WTC11 (cell line): Measurements from ENCODE around the gene SKI. TPM values are rescaled to one million over a fixed set of nuclear protein-coding genes. Genes with fewer than 3 reads are reported as not detected.

ENCODE experiments used
- ATAC-seq: fragments of 200-7000 bp; cut with Tn5 transposase; 2 replicates; pipeline ENCODE4 v1.10.0; 2021; ENCODE audit warnings: mild to moderate bottlenecking, moderate library complexity
- CTCF ChIA-PET: fragments of 300-600 bp; sonication (Branson Sonifier 250); formaldehyde crosslinking; loops from one replicate; lab custom pipeline; 2021; ENCODE audit warnings: antibody characterized with exemption; lab: Charles Lee
- POLR2A ChIA-PET: fragments of 350-600 bp; sonication (Branson Sonifier 250); formaldehyde crosslinking; loops from one replicate; lab custom pipeline; 2021; ENCODE audit warnings: antibody characterized with exemption; lab: Charles Lee
- DNase-seq: peaks from one replicate; pipeline ENCODE4 v3.0.0; 2021; ENCODE audit warnings: low spot score
- H3K27ac Mint-ChIP-seq: 2 replicates; pipeline ENCODE4 v1.8.0; 2021; ENCODE audit warnings: mixed read lengths
- H3K27me3 Mint-ChIP-seq: 2 replicates; pipeline ENCODE4 v1.8.0; 2021; ENCODE audit warnings: low read depth, mild to moderate bottlenecking, moderate library complexity, mixed read lengths
- H3K36me3 Mint-ChIP-seq: 2 replicates; pipeline ENCODE4 v1.8.0; 2021; ENCODE audit warnings: mixed read lengths
- H3K4me1 Mint-ChIP-seq: 2 replicates; pipeline ENCODE4 v1.8.0; 2022; ENCODE audit warnings: mixed read lengths
- H3K4me3 Mint-ChIP-seq: 2 replicates; pipeline ENCODE4 v1.8.0; 2021; ENCODE audit warnings: mild to moderate bottlenecking, moderate library complexity, mixed read lengths
- H3K9me3 Mint-ChIP-seq: 2 replicates; pipeline ENCODE4 v1.8.0; 2021; ENCODE audit warnings: mixed read lengths
- ARID4B ChIP-seq: sonication (generic); formaldehyde crosslinking; IDR thresholded peaks from 2 replicates; pipeline ENCODE4 v1.8.0; 2023; ENCODE audit warnings: missing genetic modification reagents, mild to moderate bottlenecking, borderline replicate concordance
- CBFB ChIP-seq: sonication (generic); formaldehyde crosslinking; IDR thresholded peaks from 2 replicates; pipeline ENCODE4 v1.8.1; 2022; ENCODE audit warnings: mild to moderate bottlenecking, low read depth, missing genetic modification reagents
- ELF4 ChIP-seq: sonication (generic); formaldehyde crosslinking; IDR thresholded peaks from 2 replicates; pipeline ENCODE4 v1.8.1; 2022; ENCODE audit warnings: low read depth, mild to moderate bottlenecking, moderate library complexity, missing genetic modification reagents
- EMX1 ChIP-seq: fragments of 250-450 bp; sonication (Bioruptor Pico); IDR thresholded peaks from 2 replicates; pipeline ENCODE4 v1.8.0; 2021; ENCODE audit warnings: mild to moderate bottlenecking
- MYBL2 ChIP-seq: sonication (generic); formaldehyde crosslinking; IDR thresholded peaks from 2 replicates; pipeline ENCODE4 v1.8.1; 2023; ENCODE audit warnings: mild to moderate bottlenecking, moderate library complexity, missing genetic modification reagents
- PRRX2 ChIP-seq: fragments of 250-450 bp; sonication (Bioruptor Pico); IDR thresholded peaks from 2 replicates; pipeline ENCODE4 v1.8.0; 2021; ENCODE audit warnings: mild to moderate bottlenecking
- RELA ChIP-seq: sonication (generic); formaldehyde crosslinking; IDR thresholded peaks from 2 replicates; pipeline ENCODE4 v1.8.1; 2022; ENCODE audit warnings: missing genetic modification reagents, mild to moderate bottlenecking, borderline replicate concordance
- USF2 ChIP-seq: sonication (generic); formaldehyde crosslinking; IDR thresholded peaks from 2 replicates; pipeline ENCODE4 v1.8.1; 2023; ENCODE audit warnings: mild to moderate bottlenecking, missing genetic modification reagents, moderate library complexity
- ZMAT4 ChIP-seq: fragments of 250-450 bp; sonication (Bioruptor Pico); IDR thresholded peaks from 2 replicates; pipeline ENCODE4 v1.9.0; 2021; ENCODE audit warnings: mild to moderate bottlenecking
- ZNF219 ChIP-seq: sonication (generic); formaldehyde crosslinking; IDR thresholded peaks from 2 replicates; pipeline ENCODE4 v1.8.0; 2023; ENCODE audit warnings: missing genetic modification reagents, mild to moderate bottlenecking, borderline replicate concordance
- ZNF317 ChIP-seq: sonication (generic); formaldehyde crosslinking; IDR thresholded peaks from 2 replicates; pipeline ENCODE4 v1.8.1; 2023; ENCODE audit warnings: low read depth, mild to moderate bottlenecking, moderate library complexity, missing genetic modification reagents, borderline replicate concordance
- total RNA-seq: library from RNA; stranded (reverse); gene quantifications from 3 replicates; pipeline ENCODE4 v1.2.3, GENCODE V29; 2021
- TF ChIP-seq, protein P1 (sequence below): sonication (generic); formaldehyde crosslinking; IDR thresholded peaks from 2 replicates; pipeline ENCODE4 v1.8.0; 2023; ENCODE audit warnings: mild to moderate bottlenecking, missing genetic modification reagents
- TF ChIP-seq, protein P2 (sequence below): sonication (generic); formaldehyde crosslinking; conservative IDR thresholded peaks from 2 replicates; pipeline ENCODE4 v1.8.1; 2022; ENCODE audit warnings: mild to moderate bottlenecking, missing genetic modification reagents
- TF ChIP-seq, protein P3 (sequence below): sonication (generic); formaldehyde crosslinking; IDR thresholded peaks from 2 replicates; pipeline ENCODE4 v1.8.1; 2023; ENCODE audit warnings: mild to moderate bottlenecking, missing genetic modification reagents, moderate library complexity
- TF ChIP-seq, protein P4 (sequence below): sonication (generic); formaldehyde crosslinking; IDR thresholded peaks from 2 replicates; pipeline ENCODE4 v1.8.1; 2023; ENCODE audit warnings: mild to moderate bottlenecking, missing genetic modification reagents
- TF ChIP-seq, protein P5 (sequence below): fragments of 200-600 bp; IDR thresholded peaks from 2 replicates; pipeline ENCODE4 v1.8.0; 2022; ENCODE audit warnings: antibody characterized with exemption
- TF ChIP-seq, protein P6 (sequence below): sonication (generic); formaldehyde crosslinking; IDR thresholded peaks from 2 replicates; pipeline ENCODE4 v1.8.0; 2023; ENCODE audit warnings: missing genetic modification reagents

Gene SKI
- total RNA-seq, 1 experiment from 2014 or later, result 88.6 TPM

DNA sequence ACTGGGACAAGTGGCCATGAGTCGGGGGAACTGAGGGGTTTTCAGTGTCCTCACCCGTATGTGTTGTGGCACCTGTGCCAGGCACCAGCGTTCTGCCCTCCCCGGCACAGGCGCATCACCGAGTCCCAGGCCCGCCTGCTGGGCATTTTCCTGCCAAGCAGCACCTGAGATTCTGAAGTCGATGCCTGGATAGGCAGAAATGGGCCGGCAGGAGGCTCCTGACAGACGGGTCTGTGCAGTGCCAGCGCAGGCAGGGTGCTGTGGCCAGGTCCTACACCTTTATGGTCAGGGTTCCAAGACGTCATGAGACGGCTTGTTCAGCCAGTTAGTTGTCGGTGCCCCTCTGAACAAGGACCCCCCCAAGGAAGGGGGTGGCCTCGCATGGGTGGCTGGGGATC is 44.2 kb upstream of the SKI start:
- TF ChIP-seq, protein P1, sequence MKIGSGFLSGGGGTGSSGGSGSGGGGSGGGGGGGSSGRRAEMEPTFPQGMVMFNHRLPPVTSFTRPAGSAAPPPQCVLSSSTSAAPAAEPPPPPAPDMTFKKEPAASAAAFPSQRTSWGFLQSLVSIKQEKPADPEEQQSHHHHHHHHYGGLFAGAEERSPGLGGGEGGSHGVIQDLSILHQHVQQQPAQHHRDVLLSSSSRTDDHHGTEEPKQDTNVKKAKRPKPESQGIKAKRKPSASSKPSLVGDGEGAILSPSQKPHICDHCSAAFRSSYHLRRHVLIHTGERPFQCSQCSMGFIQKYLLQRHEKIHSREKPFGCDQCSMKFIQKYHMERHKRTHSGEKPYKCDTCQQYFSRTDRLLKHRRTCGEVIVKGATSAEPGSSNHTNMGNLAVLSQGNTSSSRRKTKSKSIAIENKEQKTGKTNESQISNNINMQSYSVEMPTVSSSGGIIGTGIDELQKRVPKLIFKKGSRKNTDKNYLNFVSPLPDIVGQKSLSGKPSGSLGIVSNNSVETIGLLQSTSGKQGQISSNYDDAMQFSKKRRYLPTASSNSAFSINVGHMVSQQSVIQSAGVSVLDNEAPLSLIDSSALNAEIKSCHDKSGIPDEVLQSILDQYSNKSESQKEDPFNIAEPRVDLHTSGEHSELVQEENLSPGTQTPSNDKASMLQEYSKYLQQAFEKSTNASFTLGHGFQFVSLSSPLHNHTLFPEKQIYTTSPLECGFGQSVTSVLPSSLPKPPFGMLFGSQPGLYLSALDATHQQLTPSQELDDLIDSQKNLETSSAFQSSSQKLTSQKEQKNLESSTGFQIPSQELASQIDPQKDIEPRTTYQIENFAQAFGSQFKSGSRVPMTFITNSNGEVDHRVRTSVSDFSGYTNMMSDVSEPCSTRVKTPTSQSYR, result no peak
- TF ChIP-seq EMX1 (CRISPR knock-in tag), result no peak
- TF ChIP-seq ZMAT4, result no peak
- TF ChIP-seq CBFB (CRISPR knock-in tag), result no peak
- TF ChIP-seq, protein P2, sequence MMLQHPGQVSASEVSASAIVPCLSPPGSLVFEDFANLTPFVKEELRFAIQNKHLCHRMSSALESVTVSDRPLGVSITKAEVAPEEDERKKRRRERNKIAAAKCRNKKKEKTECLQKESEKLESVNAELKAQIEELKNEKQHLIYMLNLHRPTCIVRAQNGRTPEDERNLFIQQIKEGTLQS (CRISPR knock-in tag), result no peak
- H3K9me3 Mint-ChIP-seq, result no peaks in the 10 kb centered on the region
- POLR2A ChIA-PET, result no interaction called here
- no peak for DNase-seq
- no peaks in the 10 kb centered on the region for H3K4me1 Mint-ChIP-seq
- H3K36me3 Mint-ChIP-seq, result peaks cover 18% of the 10 kb centered on the region
- H3K27ac Mint-ChIP-seq, result no peak overlapping the region
- CTCF ChIA-PET, result interaction anchor here (0.9 to 4.0 kb wide), 2 partner anchors 9 to 128 kb away, joined by 3 to 23 read pairs; no protein-coding TSS in a partner anchor
- H3K27me3 Mint-ChIP-seq, result no peaks in the 10 kb centered on the region
- no peak overlapping the region for H3K4me3 Mint-ChIP-seq
- ATAC-seq, result no peak

DNA sequence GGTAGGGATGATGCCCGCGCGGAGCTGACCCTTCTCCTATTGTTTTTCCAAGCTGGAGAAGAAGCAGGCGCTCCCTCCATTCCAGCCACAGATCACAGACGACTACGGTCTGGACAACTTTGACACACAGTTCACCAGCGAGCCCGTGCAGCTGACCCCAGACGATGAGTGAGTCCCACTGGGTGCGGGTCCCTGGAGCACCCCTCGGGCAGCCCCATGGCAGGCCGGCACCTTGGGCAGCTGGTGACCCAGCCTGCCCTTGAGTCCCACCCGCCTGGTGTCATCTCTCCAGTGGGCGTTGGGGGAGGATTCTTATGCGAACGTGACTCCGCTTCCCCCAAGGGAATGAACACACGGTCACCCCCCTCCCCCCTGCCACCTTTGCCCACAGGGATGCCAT is 43.6 kb upstream of the SKI start:
- DNase-seq, result no peak
- no peak for TF ChIP-seq MYBL2 (CRISPR knock-in tag)
- TF ChIP-seq PRRX2, result no peak
- TF ChIP-seq ARID4B, result no peak
- TF ChIP-seq, protein P3, sequence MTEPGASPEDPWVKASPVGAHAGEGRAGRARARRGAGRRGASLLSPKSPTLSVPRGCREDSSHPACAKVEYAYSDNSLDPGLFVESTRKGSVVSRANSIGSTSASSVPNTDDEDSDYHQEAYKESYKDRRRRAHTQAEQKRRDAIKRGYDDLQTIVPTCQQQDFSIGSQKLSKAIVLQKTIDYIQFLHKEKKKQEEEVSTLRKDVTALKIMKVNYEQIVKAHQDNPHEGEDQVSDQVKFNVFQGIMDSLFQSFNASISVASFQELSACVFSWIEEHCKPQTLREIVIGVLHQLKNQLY (CRISPR knock-in tag), result no peak
- H3K4me1 Mint-ChIP-seq, result peaks cover 4% of the 10 kb centered on the region
- H3K27ac Mint-ChIP-seq, result no peak overlapping the region
- no peaks in the 10 kb centered on the region for H3K9me3 Mint-ChIP-seq
- H3K27me3 Mint-ChIP-seq, result no peaks in the 10 kb centered on the region
- no peak for ATAC-seq
- no peak overlapping the region for H3K4me3 Mint-ChIP-seq
- peaks cover 16% of the 10 kb centered on the region for H3K36me3 Mint-ChIP-seq
- CTCF ChIA-PET, result interaction anchor here (0.9 to 4.0 kb wide), 2 partner anchors 10 to 127 kb away, joined by 3 to 23 read pairs; no protein-coding TSS in a partner anchor
- POLR2A ChIA-PET, result no interaction called here

DNA sequence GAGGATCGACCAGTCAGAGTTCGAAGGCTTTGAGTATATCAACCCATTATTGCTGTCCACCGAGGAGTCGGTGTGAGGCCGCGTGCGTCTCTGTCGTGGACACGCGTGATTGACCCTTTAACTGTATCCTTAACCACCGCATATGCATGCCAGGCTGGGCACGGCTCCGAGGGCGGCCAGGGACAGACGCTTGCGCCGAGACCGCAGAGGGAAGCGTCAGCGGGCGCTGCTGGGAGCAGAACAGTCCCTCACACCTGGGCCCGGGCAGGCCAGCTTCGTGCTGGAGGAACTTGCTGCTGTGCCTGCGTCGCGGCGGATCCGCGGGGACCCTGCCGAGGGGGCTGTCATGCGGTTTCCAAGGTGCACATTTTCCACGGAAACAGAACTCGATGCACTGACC is 43.2 kb upstream of the SKI start:
- POLR2A ChIA-PET, result no interaction called here
- no peak overlapping the region for H3K4me3 Mint-ChIP-seq
- H3K4me1 Mint-ChIP-seq, result peaks cover 4% of the 10 kb centered on the region
- DNase-seq (no peak), ATAC-seq (no peak)
- H3K27me3 Mint-ChIP-seq, result no peaks in the 10 kb centered on the region
- CTCF ChIA-PET, result interaction anchor here (0.9 to 4.0 kb wide), 2 partner anchors 10 to 127 kb away, joined by 3 to 23 read pairs; no protein-coding TSS in a partner anchor
- H3K9me3 Mint-ChIP-seq, result no peaks in the 10 kb centered on the region
- peaks cover 14% of the 10 kb centered on the region for H3K36me3 Mint-ChIP-seq
- H3K27ac Mint-ChIP-seq, result no peak overlapping the region
- TF ChIP-seq USF2 (CRISPR knock-in tag) (no peak), ELF4 (CRISPR knock-in tag) (no peak), ZNF219 (CRISPR knock-in tag) (no peak), RELA (CRISPR knock-in tag) (no peak), ZNF317 (CRISPR knock-in tag) (no peak)
- TF ChIP-seq, protein P3 (CRISPR knock-in tag), result no peak
- TF ChIP-seq, protein P4, sequence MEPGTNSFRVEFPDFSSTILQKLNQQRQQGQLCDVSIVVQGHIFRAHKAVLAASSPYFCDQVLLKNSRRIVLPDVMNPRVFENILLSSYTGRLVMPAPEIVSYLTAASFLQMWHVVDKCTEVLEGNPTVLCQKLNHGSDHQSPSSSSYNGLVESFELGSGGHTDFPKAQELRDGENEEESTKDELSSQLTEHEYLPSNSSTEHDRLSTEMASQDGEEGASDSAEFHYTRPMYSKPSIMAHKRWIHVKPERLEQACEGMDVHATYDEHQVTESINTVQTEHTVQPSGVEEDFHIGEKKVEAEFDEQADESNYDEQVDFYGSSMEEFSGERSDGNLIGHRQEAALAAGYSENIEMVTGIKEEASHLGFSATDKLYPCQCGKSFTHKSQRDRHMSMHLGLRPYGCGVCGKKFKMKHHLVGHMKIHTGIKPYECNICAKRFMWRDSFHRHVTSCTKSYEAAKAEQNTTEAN (CRISPR knock-in tag), result no peak
- TF ChIP-seq, protein P5, sequence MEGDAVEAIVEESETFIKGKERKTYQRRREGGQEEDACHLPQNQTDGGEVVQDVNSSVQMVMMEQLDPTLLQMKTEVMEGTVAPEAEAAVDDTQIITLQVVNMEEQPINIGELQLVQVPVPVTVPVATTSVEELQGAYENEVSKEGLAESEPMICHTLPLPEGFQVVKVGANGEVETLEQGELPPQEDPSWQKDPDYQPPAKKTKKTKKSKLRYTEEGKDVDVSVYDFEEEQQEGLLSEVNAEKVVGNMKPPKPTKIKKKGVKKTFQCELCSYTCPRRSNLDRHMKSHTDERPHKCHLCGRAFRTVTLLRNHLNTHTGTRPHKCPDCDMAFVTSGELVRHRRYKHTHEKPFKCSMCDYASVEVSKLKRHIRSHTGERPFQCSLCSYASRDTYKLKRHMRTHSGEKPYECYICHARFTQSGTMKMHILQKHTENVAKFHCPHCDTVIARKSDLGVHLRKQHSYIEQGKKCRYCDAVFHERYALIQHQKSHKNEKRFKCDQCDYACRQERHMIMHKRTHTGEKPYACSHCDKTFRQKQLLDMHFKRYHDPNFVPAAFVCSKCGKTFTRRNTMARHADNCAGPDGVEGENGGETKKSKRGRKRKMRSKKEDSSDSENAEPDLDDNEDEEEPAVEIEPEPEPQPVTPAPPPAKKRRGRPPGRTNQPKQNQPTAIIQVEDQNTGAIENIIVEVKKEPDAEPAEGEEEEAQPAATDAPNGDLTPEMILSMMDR, result no peak
- TF ChIP-seq, protein P6, sequence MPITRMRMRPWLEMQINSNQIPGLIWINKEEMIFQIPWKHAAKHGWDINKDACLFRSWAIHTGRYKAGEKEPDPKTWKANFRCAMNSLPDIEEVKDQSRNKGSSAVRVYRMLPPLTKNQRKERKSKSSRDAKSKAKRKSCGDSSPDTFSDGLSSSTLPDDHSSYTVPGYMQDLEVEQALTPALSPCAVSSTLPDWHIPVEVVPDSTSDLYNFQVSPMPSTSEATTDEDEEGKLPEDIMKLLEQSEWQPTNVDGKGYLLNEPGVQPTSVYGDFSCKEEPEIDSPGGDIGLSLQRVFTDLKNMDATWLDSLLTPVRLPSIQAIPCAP (CRISPR knock-in tag), result no peak
